Pancreas (tissue), 10 donors: ENCODE results near the gene SLC25A41. TPM values are rescaled to one million over a fixed set of nuclear protein-coding genes. Genes with fewer than 3 reads are reported as not detected.

Source experiments
- ATAC-seq, 4 donors: fragments of 200-7000 bp; cut with Tn5 transposase; one replicate each; pipeline versions ENCODE4 v1.8.0 to v1.9.1; 2020; ENCODE audit warnings: mild to moderate bottlenecking in 4 of 4, moderate library complexity in 4 of 4
- DNase-seq, 6 donors: peaks; one replicate each; pipeline ENCODE4 v3.0.0-alpha.2; 2020
- FAIRE-seq: peaks from 2 replicates; lab custom pipeline; 2012; peaks lifted over from hg19 to GRCh38; lab: Jason Lieb, UNC
- H3K27ac ChIP-seq, 4 donors: fragments of 200-600 bp; sonication (generic); 1 replicate in 3 of 4; 2 replicates in 1 of 4; pipeline versions ENCODE4 v1.5.0 to v1.8.0; 2020
- H3K27me3 ChIP-seq, 4 donors: fragments of 200-600 bp; one replicate each; pipeline ENCODE4 v1.8.0; 2021
- H3K36me3 ChIP-seq, 3 donors: fragments of 200-600 bp; sonication (generic) in 1 of 3; one replicate each; pipeline versions ENCODE4 v1.5.0 to v1.8.0; 2020 to 2021
- H3K4me1 ChIP-seq, 3 donors: fragments of 200-600 bp; one replicate each; pipeline ENCODE4 v1.8.0; 2021
- H3K4me3 ChIP-seq, 4 donors: fragments of 200-600 bp; sonication (generic) in 2 of 4; one replicate each; pipeline versions ENCODE4 v1.5.0 to v1.8.0; 2020 to 2021
- H3K9me3 ChIP-seq, 4 donors: fragments of 200-600 bp; one replicate each; pipeline ENCODE4 v1.8.0; 2021
- WGBS, 2 donors: extraction: QIAGEN DNeasy Blood & Tissue Kit; methylation state at CpG; one replicate each; pipeline ENCODE4 v1.1.7; 2013; 5-methylcytosine and 5-hydroxymethylcytosine counted together
- intact Hi-C, 3 donors: fragments of 100-400 bp; cut with DNase I; formaldehyde crosslinking; loops; one replicate each; pipeline versions ENCODE4 v1.11.1 to v1.14.2; 2022
- polyA plus RNA-seq, 2 donors: library from polyadenylated mRNA; stranded (reverse); fragments of 200-250 nt; gene quantifications; one replicate each; pipeline ENCODE4 v1.2.3, GENCODE V29; 2013
- total RNA-seq, 6 donors: library from RNA; stranded (reverse); fragmentation: NEBNext Ultra II Directional in 4 of 6; extraction: Animal tissue kit (Norgen Biotek cat#: 25700) in 4 of 6; gene quantifications; one replicate each; pipeline versions ENCODE4 v1.2.1 to v1.2.4, GENCODE V29; 2021 to 2023
- TF ChIP-seq, protein P1 (sequence below), 4 donors: fragments of 200-600 bp; sonication (generic) in 3 of 4; IDR thresholded peaks; one replicate each; pipeline versions ENCODE4 v1.5.0 to v1.8.0; 2021; ENCODE audit warnings: antibody characterized with exemption in 4 of 4
- donor health status: healthy with polysubstance abuse.
- donor health status: DM: no; HTN: no; CAD: no; lungs with moderate emphysema.
- donor health status: DM: no; HTN: no; CAD: no.
- donor health status: control.
- donor health status: control.
- donor health status: Bipolar disorder and iron deficiency.
- donor health status: DM: yes; HTN: yes; CAD: no.
- donor health status: DM: no; HTN: no; CAD: no.
- donor health status: DM: no; HTN: no; CAD: no.
- donor health status: DM: yes; HTN: yes; CAD: no.

Gene SLC25A41
- total and polyA plus RNA-seq, 8 donors = 0.12 to 0.91 (median 0.18) TPM; not detected in 2

DNA sequence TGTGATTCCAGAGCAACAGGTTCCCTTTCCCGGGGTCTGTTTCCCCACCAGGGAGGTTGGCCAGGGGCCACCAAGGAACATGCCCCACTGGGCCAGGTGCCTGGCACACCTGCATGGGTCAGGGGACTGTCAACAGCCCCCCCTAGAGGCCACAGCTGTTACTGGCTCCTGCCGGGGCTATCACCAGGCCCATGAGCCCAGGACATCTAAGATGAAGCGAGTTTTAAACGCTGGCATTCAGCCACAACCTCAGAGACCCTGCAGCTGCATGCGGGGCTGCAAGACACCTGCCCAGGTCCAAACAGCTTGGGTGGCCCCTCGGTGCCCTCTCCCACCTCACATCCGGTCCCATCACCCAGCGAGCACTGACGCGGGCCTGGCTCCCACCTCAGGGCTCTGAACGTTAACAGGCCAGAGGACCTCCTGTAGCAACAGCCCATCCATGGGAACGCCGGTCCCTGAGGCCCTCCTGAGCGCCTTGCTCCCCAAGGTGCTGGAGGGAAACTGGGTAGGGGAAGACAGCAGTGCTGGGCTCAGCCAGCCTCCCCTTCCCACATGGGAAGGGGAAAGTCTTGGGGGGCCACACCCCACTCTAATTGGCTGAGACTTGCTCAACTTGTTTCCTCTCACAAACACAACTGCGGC is 21.0 kb downstream of the SLC25A41 start:
- no peaks in the 10 kb centered on the region for H3K27me3 ChIP-seq
- intact Hi-C loops = no loop called here
- TF ChIP-seq, protein P1, sequence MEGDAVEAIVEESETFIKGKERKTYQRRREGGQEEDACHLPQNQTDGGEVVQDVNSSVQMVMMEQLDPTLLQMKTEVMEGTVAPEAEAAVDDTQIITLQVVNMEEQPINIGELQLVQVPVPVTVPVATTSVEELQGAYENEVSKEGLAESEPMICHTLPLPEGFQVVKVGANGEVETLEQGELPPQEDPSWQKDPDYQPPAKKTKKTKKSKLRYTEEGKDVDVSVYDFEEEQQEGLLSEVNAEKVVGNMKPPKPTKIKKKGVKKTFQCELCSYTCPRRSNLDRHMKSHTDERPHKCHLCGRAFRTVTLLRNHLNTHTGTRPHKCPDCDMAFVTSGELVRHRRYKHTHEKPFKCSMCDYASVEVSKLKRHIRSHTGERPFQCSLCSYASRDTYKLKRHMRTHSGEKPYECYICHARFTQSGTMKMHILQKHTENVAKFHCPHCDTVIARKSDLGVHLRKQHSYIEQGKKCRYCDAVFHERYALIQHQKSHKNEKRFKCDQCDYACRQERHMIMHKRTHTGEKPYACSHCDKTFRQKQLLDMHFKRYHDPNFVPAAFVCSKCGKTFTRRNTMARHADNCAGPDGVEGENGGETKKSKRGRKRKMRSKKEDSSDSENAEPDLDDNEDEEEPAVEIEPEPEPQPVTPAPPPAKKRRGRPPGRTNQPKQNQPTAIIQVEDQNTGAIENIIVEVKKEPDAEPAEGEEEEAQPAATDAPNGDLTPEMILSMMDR (IDR thresholded peaks at IDR 0.05) = peak in 3 of 4 donors; percentile 35 to 42 (median 41)
- WGBS, 2 donors = 53 to 57% methylated on average over 14 to 15 of the region's 15 CpGs
- H3K4me3 ChIP-seq = no peak overlapping the region
- H3K36me3 ChIP-seq = peaks cover 8 to 36% (median 35%) of the 10 kb centered on the region in 3 donors
- H3K9me3 ChIP-seq = no peaks in the 10 kb centered on the region
- ATAC-seq (peak; percentile 60 to 87 (median 70)), FAIRE-seq (no peak), DNase-seq (peak in 3 of 6 donors; percentile 55 to 83 (median 71))
- H3K4me1 ChIP-seq = no peaks in the 10 kb centered on the region
- H3K27ac ChIP-seq = no peak overlapping the region

DNA sequence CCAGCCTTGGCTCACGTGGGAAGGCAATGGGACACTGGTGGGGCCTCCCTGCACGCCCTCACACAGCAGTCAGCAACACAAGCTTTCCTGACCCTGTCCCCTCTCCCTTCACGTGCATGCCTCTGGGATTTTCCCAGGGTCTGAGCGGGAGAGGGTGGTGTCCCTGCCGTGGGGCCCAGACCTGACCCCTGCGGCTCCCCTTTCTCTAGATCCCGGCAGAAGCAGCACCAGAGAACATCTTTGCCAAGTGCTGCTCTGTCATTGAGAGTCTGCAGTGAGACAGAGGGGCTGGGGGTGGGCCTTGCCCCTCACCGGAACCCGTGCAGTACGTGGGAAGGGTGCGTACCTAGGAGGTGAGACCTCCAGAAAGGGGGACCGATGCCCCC is 21.5 kb downstream of the SLC25A41 start:
- DNase-seq (no peak), ATAC-seq (peak in 2 of 4 donors; percentile 8 to 9), FAIRE-seq (no peak)
- Histone ChIP-seq H3K9me3 (no peaks in the 10 kb centered on the region), H3K4me1 (no peaks in the 10 kb centered on the region), H3K27me3 (no peaks in the 10 kb centered on the region), H3K36me3 (peaks cover 8 to 31% (median 30%) of the 10 kb centered on the region in 3 donors), H3K27ac (no peak overlapping the region), H3K4me3 (no peak overlapping the region)
- intact Hi-C loops = no loop called here
- TF ChIP-seq, protein P1 (IDR thresholded peaks at IDR 0.05) = no peak
- 59 to 64% methylated on average over 11 to 12 of the region's 12 CpGs for WGBS, 2 donors

DNA sequence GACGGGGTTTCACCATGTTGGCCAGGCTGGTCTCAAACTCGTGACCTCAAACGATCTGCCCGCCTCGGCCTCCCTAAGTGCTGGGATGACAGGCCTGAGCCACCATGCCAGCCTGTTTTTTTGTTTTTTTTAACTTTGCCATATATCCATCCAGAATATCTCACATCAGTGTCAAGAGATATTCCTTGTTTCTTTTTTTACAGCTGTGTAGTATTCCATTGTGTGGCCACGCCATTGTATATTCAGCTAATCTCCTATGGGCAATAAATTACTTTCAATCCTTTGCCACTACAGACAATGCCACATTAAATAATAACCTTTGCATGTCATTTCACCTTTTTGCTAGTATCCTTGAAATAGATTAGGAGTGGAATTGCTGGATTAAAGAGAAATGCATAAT is 24.2 kb downstream of the SLC25A41 start:
- WGBS, 2 donors = 88 to 95% methylated on average over 6 of the region's 6 CpGs
- ATAC-seq = no peak
- intact Hi-C loops = no loop called here
- TF ChIP-seq, protein P1 (IDR thresholded peaks at IDR 0.05) = no peak
- Histone ChIP-seq H3K27me3 (no peaks in the 10 kb centered on the region), H3K4me1 (no peaks in the 10 kb centered on the region), H3K27ac (no peak overlapping the region), H3K4me3 (no peak overlapping the region), H3K36me3 (peaks cover 0 to 4% (median 3%) of the 10 kb centered on the region in 3 donors), H3K9me3 (no peaks in the 10 kb centered on the region)
- no peak for DNase-seq
- no peak for FAIRE-seq

DNA sequence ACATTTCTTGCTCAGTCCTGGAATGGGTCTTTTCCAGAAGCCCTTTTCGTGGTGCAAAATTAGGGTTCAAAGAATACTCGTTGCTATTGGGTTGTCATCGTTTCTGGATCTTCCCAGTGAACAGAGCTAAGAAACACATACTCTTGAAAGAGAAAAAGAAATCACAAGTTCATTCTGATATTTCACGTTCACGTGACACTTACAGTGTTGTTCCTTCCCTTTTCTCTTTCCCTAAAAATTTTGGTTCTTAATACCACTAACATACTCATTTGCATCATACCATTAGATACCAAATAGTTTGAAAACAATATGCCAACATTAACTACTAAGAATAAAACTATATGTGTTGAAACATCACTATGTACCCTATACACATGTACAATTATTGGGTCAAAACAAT is 27.2 kb downstream of the SLC25A41 start:
- TF ChIP-seq, protein P1 (IDR thresholded peaks at IDR 0.05) = no peak
- Histone ChIP-seq H3K27me3 (no peaks in the 10 kb centered on the region), H3K9me3 (no peaks in the 10 kb centered on the region), H3K36me3 (no peaks in the 10 kb centered on the region), H3K4me1 (no peaks in the 10 kb centered on the region), H3K27ac (no peak overlapping the region), H3K4me3 (no peak overlapping the region)
- no peak for DNase-seq
- intact Hi-C loops = no loop called here
- no peak for FAIRE-seq
- WGBS, 2 donors = 74 to 88% methylated on average over 5 of the region's 5 CpGs
- no peak for ATAC-seq
